ENCODE results near the gene AVPI1.

DNA sequence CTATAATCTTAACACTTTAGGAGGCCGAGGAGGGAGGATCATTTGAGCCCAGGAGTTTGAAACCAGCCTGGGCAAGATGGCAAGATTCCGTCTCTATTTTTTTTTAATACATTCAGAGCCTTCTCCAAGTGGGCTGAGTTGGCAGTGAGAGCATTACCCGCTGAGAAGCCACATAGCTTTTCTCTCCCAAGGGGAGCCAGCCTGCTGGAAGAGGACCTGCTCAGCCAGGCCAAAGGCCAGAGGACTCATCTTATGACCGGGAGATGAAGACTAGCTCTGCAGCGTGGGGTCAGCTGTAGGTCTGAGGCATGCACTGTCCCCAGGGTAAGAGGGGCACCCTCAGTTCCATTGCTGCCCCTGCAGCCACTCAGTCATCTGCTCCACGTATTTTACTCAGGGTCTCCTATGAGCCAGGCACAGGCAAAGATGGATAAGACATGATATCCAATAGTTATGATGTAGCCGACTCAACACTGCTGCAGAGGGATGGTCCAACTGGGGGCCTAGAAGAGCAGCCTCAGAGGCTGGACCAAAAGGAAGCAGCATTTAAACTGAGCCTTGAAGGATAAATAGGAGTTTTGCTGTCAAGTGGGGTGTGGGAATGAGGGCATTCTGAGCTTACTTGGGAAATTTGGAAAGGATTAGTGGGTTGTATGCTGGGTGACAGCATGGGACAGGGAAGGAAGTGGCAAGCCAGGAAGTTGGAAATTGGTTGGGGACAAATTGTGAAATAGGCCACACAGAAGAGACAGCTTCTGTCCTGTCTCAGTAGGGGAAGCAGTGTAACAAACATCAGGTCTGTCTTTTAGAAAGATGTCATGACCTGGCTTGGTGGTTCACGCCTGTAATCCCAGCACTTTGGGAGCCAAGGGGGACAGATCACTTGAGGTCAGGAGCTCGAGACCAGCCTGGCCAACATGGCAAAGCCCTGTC lies 24.9 kb upstream of the AVPI1 start:
- TF ChIP-seq POLR2A (IDR thresholded peaks at IDR 0.05; ENCODE audit: extremely low read depth, insufficient read length) = no peak
- TF ChIP-seq MYC (IDR thresholded peaks at IDR 0.05; ENCODE audit: low read depth, low read length) = no peak
- TF ChIP-seq, protein P1, sequence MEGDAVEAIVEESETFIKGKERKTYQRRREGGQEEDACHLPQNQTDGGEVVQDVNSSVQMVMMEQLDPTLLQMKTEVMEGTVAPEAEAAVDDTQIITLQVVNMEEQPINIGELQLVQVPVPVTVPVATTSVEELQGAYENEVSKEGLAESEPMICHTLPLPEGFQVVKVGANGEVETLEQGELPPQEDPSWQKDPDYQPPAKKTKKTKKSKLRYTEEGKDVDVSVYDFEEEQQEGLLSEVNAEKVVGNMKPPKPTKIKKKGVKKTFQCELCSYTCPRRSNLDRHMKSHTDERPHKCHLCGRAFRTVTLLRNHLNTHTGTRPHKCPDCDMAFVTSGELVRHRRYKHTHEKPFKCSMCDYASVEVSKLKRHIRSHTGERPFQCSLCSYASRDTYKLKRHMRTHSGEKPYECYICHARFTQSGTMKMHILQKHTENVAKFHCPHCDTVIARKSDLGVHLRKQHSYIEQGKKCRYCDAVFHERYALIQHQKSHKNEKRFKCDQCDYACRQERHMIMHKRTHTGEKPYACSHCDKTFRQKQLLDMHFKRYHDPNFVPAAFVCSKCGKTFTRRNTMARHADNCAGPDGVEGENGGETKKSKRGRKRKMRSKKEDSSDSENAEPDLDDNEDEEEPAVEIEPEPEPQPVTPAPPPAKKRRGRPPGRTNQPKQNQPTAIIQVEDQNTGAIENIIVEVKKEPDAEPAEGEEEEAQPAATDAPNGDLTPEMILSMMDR (IDR thresholded peaks at IDR 0.05; ENCODE audit: low read depth, low read length) = no peak
